Tibial artery (tissue), 4 donors: ENCODE data around the gene GRAMD2B.

Experiments
- DNase-seq, 2 donors: peaks; one replicate each; pipeline ENCODE4 v3.0.0-alpha.2; 2019
- H3K27ac ChIP-seq, 2 donors: fragments of 200-600 bp; sonication (generic) in 1 of 2; 1 replicate in 1 of 2; 2 replicates in 1 of 2; pipeline ENCODE4 v1.5.1; 2018 to 2019; ENCODE audit warnings: mild to moderate bottlenecking in 1 of 2
- H3K27me3 ChIP-seq, 2 donors: fragments of 200-600 bp; sonication (generic) in 1 of 2; one replicate each; pipeline versions ENCODE4 v1.5.1 to v1.6.0; 2016 to 2019
- H3K36me3 ChIP-seq, 3 donors: fragments of 200-600 bp; sonication (generic) in 2 of 3; one replicate each; pipeline ENCODE4 v1.5.1; 2016 to 2019; ENCODE audit warnings: mild to moderate bottlenecking in 2 of 3
- H3K4me1 ChIP-seq, 4 donors: fragments of 200-600 bp; sonication (generic) in 2 of 4; 1 replicate in 3 of 4; 2 replicates in 1 of 4; pipeline ENCODE4 v1.5.1; 2016 to 2019
- H3K4me3 ChIP-seq, 2 donors: fragments of 200-600 bp; sonication (generic) in 1 of 2; 1 replicate in 1 of 2; 2 replicates in 1 of 2; pipeline ENCODE4 v1.5.1; 2018 to 2019; ENCODE audit warnings: mild to moderate bottlenecking in 2 of 2
- H3K9me3 ChIP-seq, 3 donors: fragments of 200-600 bp; sonication (generic) in 1 of 3; one replicate each; pipeline ENCODE4 v1.5.1; 2016 to 2019
- CTCF ChIP-seq, 2 experiments: fragments of 200-600 bp in 1 of 2; fragments of 450-650 bp in 1 of 2; IDR thresholded peaks; one replicate each; pipeline ENCODE4 v1.5.1; 2017 to 2019; ENCODE audit warnings: antibody characterized with exemption in 2 of 2, mild to moderate bottlenecking in 1 of 2, moderate library complexity in 1 of 2
- intact Hi-C: fragments of 100-400 bp; cut with DNase I; formaldehyde crosslinking; loops from one replicate; pipeline ENCODE4 v1.15.0; 2023; ENCODE audit warnings: low total_unique reads

The GRAMD2B gene

GRCh38 chr5:126506079-126506478 is 82.9 kb downstream of the GRAMD2B start:
- intact Hi-C loops: no loop called here
- Histone ChIP-seq H3K36me3 (no peaks in the 10 kb centered on the region), H3K27me3 (no peaks in the 10 kb centered on the region), H3K9me3 (no peaks in the 10 kb centered on the region), H3K4me3 (no peak overlapping the region), H3K27ac (no peak overlapping the region), H3K4me1 (peaks cover 0 to 18% (median 8%) of the 10 kb centered on the region in 4 donors)
- no peak for TF ChIP-seq CTCF (IDR thresholded peaks at IDR 0.05)
- no peak for DNase-seq

- Histone ChIP-seq H3K9me3 (no peaks in the 10 kb centered on the region), H3K27ac (peak overlapping the region; percentile 42 to 50), H3K36me3 (no peaks in the 10 kb centered on the region), H3K4me1 (peaks cover 0 to 18% (median 8%) of the 10 kb centered on the region in 4 donors), H3K27me3 (no peaks in the 10 kb centered on the region), H3K4me3 (no peak overlapping the region)
- intact Hi-C loops: no loop called here
- DNase-seq: no peak
- no peak for TF ChIP-seq CTCF (IDR thresholded peaks at IDR 0.05)
These were observed 85.2 kb downstream of the GRAMD2B start for GRCh38 chr5:126508251-126508961.

GRCh38 chr5:126508962-126509279 is 85.7 kb downstream of the GRAMD2B start:
- peak in 1 of 2 donors; percentile 64 for DNase-seq
- no peak overlapping the region for H3K4me3 ChIP-seq

GRCh38 chr5:126509339-126509738 is 86.1 kb downstream of the GRAMD2B start:
- DNase-seq: no peak
- intact Hi-C loops: no loop called here
- no peaks in the 10 kb centered on the region for H3K9me3 ChIP-seq
- H3K27me3 ChIP-seq: no peaks in the 10 kb centered on the region
- H3K27ac ChIP-seq: peak overlapping the region; percentile 12 to 18
- H3K36me3 ChIP-seq: no peaks in the 10 kb centered on the region
- no peak overlapping the region for H3K4me3 ChIP-seq
- H3K4me1 ChIP-seq: peaks cover 0 to 19% (median 5%) of the 10 kb centered on the region in 4 donors
- no peak for TF ChIP-seq CTCF (IDR thresholded peaks at IDR 0.05)

More at GRCh38 chr5:126508962-126509279, 85.7 kb downstream of the GRAMD2B start:
- Histone ChIP-seq H3K9me3 (no peaks in the 10 kb centered on the region), H3K27ac (peak overlapping the region; percentile 42 to 50), H3K27me3 (no peaks in the 10 kb centered on the region), H3K4me1 (peaks cover 0 to 19% (median 6%) of the 10 kb centered on the region in 4 donors), H3K36me3 (no peaks in the 10 kb centered on the region)
- intact Hi-C loops: no loop called here
- TF ChIP-seq CTCF (IDR thresholded peaks at IDR 0.05): no peak

GRCh38 chr5:126511961-126512360 is 88.8 kb downstream of the GRAMD2B start:
- Histone ChIP-seq H3K27me3 (no peaks in the 10 kb centered on the region), H3K9me3 (no peaks in the 10 kb centered on the region), H3K4me3 (no peak overlapping the region), H3K36me3 (no peaks in the 10 kb centered on the region), H3K27ac (no peak overlapping the region), H3K4me1 (peaks cover 0 to 25% (median 5%) of the 10 kb centered on the region in 4 donors)
- no peak for DNase-seq
- no peak for TF ChIP-seq CTCF (IDR thresholded peaks at IDR 0.05)
- intact Hi-C loops: no loop called here
